GM12878 (cell line): ENCODE data around the gene IRF8. TPM values are rescaled to one million over a fixed set of nuclear protein-coding genes. Genes with fewer than 3 reads are reported as not detected.

Experiments
- ATAC-seq: fragments of 200-7000 bp; cut with Tn5 transposase; 3 replicates; pipeline ENCODE4 v1.9.1; 2020; ENCODE audit warnings: mild to moderate bottlenecking, moderate library complexity
- BruUV-seq: library from RNA; stranded (reverse); fragments of 400-500 nt; replicated peaks from 2 replicates; lab custom pipeline; 2021; lab: Mats Ljungman, UMichigan
- CTCF ChIA-PET: fragments of 300-600 bp; sonication (Branson Sonifier 250); formaldehyde crosslinking; extraction: SDS; loops from one replicate; lab custom pipeline; 2021; ENCODE audit warnings: inconsistent platforms; lab: Yijun Ruan, JAX
- POLR2A ChIA-PET: fragments of 350-600 bp; formaldehyde crosslinking; extraction: SDS; loops from one replicate; lab custom pipeline; 2021; ENCODE audit warnings: inconsistent platforms; lab: Charles Lee
- RAD21 ChIA-PET: fragments of 300-600 bp; sonication (Branson Sonifier 250); formaldehyde crosslinking; loops from one replicate; lab custom pipeline; 2023; ENCODE audit warnings: antibody characterized with exemption; ENCODE audit not compliant: unreplicated experiment; lab: Charles Lee
- SMC1A ChIA-PET: fragments of 300-600 bp; sonication (Branson Sonifier 250); formaldehyde crosslinking; loops from one replicate; lab custom pipeline; 2023; ENCODE audit not compliant: unreplicated experiment, uncharacterized antibody; lab: Charles Lee
- DNase-seq: peaks from one replicate; pipeline ENCODE4 v3.0.0-alpha.2; 2011; ENCODE audit warnings: low read depth, low spot score
- FAIRE-seq: peaks from 3 replicates; lab custom pipeline; 2011; peaks lifted over from hg19 to GRCh38; lab: Jason Lieb, UNC
- H2AFZ ChIP-seq: 2 replicates; pipeline ENCODE4 v1.6.0; 2011; ENCODE audit warnings: low read depth, low read length, control low read depth; ENCODE audit not compliant: control insufficient read depth
- H3K27ac ChIP-seq: 2 replicates; pipeline ENCODE4 v1.5.1; 2011; ENCODE audit warnings: control low read depth; ENCODE audit not compliant: control insufficient read depth, insufficient read depth
- H3K27me3 ChIP-seq, 2 experiments: replicated peaks in 1 of 2; 2 replicates each; pipeline versions ENCODE4 v1.6.0 to v1.6.1; 2011; ENCODE audit warnings: low read length in 1 of 2; ENCODE audit not compliant: control insufficient read depth in 2 of 2, insufficient read depth in 2 of 2
- H3K36me3 ChIP-seq, 2 experiments: 2 replicates each; pipeline ENCODE4 v1.5.1; 2011; ENCODE audit warnings: low read length in 1 of 2; ENCODE audit not compliant: control insufficient read depth in 2 of 2, insufficient read depth in 2 of 2
- H3K4me1 ChIP-seq: 2 replicates; pipeline ENCODE4 v1.6.1; 2011; ENCODE audit warnings: mild to moderate bottlenecking, low read length, moderate library complexity, mixed read lengths; ENCODE audit not compliant: control insufficient read depth, insufficient read depth
- H3K4me2 ChIP-seq: 2 replicates; pipeline ENCODE4 v1.6.0; 2011; ENCODE audit warnings: control low read depth; ENCODE audit not compliant: control insufficient read depth, insufficient read depth
- H3K4me3 ChIP-seq: fragments of 200-600 bp; sonication (generic); 2 replicates; pipeline ENCODE4 v1.5.1; 2016
- H3K79me2 ChIP-seq: 2 replicates; pipeline ENCODE4 v1.6.0; 2011; ENCODE audit warnings: low read length; ENCODE audit not compliant: control insufficient read depth, insufficient read depth
- H3K9ac ChIP-seq: 2 replicates; pipeline ENCODE4 v1.8.0; 2011; ENCODE audit warnings: low read length, control low read depth, mixed read lengths; ENCODE audit not compliant: control insufficient read depth, insufficient read depth
- H3K9me3 ChIP-seq: replicated peaks from 3 replicates; pipeline ENCODE4 v1.5.1; 2011; ENCODE audit warnings: mild to moderate bottlenecking, low read length; ENCODE audit not compliant: control insufficient read depth, insufficient read depth
- H4K20me1 ChIP-seq: 2 replicates; pipeline ENCODE4 v1.6.0; 2011; ENCODE audit not compliant: control insufficient read depth, insufficient read depth
- WGBS: methylation state at CpG from one replicate; pipeline ENCODE4 v1.1.6; 2016; ENCODE audit warnings: low lambda C conversion rate; ENCODE audit not compliant: insufficient replicate concordance, insufficient coverage; ENCODE audit errors: missing lambda C conversion rate; 5-methylcytosine and 5-hydroxymethylcytosine counted together
- in situ Hi-C: fragments of 300-500 bp; cut with MboI; formaldehyde crosslinking; loops from 9 replicates; pipeline ENCODE4 v1.14.3; 2018; ENCODE audit warnings: mixed read lengths
- intact Hi-C: fragments of 100-400 bp; cut with micrococcal nuclease; formaldehyde crosslinking; loops from one replicate; pipeline ENCODE4 v1.14.2; 2022; ENCODE audit not compliant: unreplicated experiment
- polyA plus RNA-seq, 11 experiments: library from polyadenylated mRNA; depleted of rRNA in 4 of 11; unstranded in 6 of 11; stranded (reverse) in 5 of 11; fragments of >200 nt; fragmentation: Nextera tagmentation in 4 of 11; fragmentation: Illumina TruSeq in 1 of 11; extraction: Ambion mirVana in 4 of 11; extraction: Trizol in 1 of 11; gene quantifications; 1 replicate in 1 of 11; 2 replicates in 10 of 11; pipeline versions ENCODE4 v1.2.1 to v1.2.3, GENCODE V29; 2011 to 2016; ENCODE audit warnings: inconsistent platforms in 2 of 11, missing spikeins in 2 of 11, low read depth in 1 of 11
- total RNA-seq, 4 experiments: library from RNA; depleted of rRNA in 3 of 4; stranded (reverse); fragments of >200 nt in 3 of 4; fragmentation: Illumina TruSeq in 1 of 4; extraction: Trizol in 1 of 4; gene quantifications; 2 replicates each; pipeline versions ENCODE4 v1.2.1 to v1.2.3, GENCODE V29; 2013 to 2021
- TF ChIP-seq, protein P1 (sequence below): fragments of 450-650 bp; formaldehyde crosslinking; IDR thresholded peaks from 2 replicates; pipeline ENCODE4 v1.5.0; 2022; ENCODE audit warnings: mild to moderate bottlenecking, missing genetic modification characterization
- TF ChIP-seq, protein P2 (sequence below): IDR thresholded peaks from 2 replicates; pipeline ENCODE4 v1.6.1; 2012; ENCODE audit warnings: mild to moderate bottlenecking, low read depth, low read length

IRF8 gene
- total and polyA plus RNA-seq, 10 of the 15 experiments (the other 5 are each of a cell fraction or from before 2014, with no cell fraction given) = 17.1 to 237 (median 172) TPM

DNA sequence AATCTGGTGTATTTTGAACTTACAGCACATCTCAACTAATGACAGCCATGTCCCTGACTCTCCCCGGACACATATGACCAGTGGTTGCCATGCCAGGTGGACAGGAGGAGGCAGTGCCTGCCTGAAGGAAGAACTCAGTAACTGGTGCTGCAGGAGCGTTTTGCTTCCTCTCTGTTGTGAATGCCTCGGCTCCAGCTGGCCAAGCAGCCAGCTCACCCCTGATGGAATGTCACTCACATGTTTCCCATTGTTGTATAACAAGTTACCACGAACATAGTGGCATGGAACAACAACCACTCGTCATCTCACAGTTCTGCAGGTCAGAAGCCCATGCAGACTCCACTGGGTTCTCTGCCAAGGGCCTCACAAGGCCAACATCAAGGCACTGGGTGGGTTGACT lies 20.1 kb upstream of the IRF8 start (continued):
- TF ChIP-seq, protein P1, sequence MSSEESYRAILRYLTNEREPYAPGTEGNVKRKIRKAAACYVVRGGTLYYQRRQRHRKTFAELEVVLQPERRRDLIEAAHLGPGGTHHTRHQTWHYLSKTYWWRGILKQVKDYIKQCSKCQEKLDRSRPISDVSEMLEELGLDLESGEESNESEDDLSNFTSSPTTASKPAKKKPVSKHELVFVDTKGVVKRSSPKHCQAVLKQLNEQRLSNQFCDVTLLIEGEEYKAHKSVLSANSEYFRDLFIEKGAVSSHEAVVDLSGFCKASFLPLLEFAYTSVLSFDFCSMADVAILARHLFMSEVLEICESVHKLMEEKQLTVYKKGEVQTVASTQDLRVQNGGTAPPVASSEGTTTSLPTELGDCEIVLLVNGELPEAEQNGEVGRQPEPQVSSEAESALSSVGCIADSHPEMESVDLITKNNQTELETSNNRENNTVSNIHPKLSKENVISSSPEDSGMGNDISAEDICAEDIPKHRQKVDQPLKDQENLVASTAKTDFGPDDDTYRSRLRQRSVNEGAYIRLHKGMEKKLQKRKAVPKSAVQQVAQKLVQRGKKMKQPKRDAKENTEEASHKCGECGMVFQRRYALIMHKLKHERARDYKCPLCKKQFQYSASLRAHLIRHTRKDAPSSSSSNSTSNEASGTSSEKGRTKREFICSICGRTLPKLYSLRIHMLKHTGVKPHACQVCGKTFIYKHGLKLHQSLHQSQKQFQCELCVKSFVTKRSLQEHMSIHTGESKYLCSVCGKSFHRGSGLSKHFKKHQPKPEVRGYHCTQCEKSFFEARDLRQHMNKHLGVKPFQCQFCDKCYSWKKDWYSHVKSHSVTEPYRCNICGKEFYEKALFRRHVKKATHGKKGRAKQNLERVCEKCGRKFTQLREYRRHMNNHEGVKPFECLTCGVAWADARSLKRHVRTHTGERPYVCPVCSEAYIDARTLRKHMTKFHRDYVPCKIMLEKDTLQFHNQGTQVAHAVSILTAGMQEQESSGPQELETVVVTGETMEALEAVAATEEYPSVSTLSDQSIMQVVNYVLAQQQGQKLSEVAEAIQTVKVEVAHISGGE (CRISPR knock-in tag) = no peak

DNA sequence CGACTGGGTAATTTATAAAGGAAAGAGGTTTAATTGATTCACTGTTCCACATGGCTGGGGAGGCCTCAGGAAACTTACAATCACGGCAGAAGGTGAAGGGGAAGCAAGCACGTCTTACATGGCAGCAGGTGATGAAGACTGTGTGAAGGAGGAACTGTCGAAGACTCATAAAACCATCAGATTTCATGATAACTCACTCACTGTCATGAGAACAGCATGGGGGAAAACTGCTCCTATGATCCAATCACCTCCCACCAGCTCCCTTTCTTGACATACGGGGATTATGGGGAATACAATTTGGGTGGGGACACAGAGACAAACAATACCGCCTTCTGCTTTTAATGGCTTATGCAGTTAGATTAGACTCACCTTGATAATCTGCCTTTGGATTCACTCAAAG lies 19.4 kb upstream of the IRF8 start:
- intact Hi-C loops = no loop called here
- DNase-seq (no peak), FAIRE-seq (no peak), ATAC-seq (no peak)
- Histone ChIP-seq H3K4me1 (peaks cover 37% of the 10 kb centered on the region), H3K4me3 (no peak overlapping the region), H3K27ac (no peak overlapping the region; the same call in 1 of the 2 replicates), H3K9me3 (peaks cover 13% of the 10 kb centered on the region), H3K36me3 (no peaks in the 10 kb centered on the region), H2AFZ (no peak overlapping the region), H4K20me1 (no peaks in the 10 kb centered on the region), H3K9ac (no peak overlapping the region), H3K4me2 (0 out of 2 replicates have a peak overlapping the region, but pooled peaks have one; percentile 17), H3K79me2 (no peaks in the 10 kb centered on the region), H3K27me3 (no peaks in the 10 kb centered on the region; a peak in 1 of 4 replicates)
- CTCF ChIA-PET = interaction anchor here (1.0 to 1.3 kb wide), 2 partner anchors 10 to 28 kb away, joined by 3 read pairs; no protein-coding TSS in a partner anchor
- SMC1A ChIA-PET = interaction anchor here (1.4 to 3.3 kb wide), 2 partner anchors 9 to 58 kb away, joined by 6 to 9 read pairs; no protein-coding TSS in a partner anchor
- TF ChIP-seq, protein P2, sequence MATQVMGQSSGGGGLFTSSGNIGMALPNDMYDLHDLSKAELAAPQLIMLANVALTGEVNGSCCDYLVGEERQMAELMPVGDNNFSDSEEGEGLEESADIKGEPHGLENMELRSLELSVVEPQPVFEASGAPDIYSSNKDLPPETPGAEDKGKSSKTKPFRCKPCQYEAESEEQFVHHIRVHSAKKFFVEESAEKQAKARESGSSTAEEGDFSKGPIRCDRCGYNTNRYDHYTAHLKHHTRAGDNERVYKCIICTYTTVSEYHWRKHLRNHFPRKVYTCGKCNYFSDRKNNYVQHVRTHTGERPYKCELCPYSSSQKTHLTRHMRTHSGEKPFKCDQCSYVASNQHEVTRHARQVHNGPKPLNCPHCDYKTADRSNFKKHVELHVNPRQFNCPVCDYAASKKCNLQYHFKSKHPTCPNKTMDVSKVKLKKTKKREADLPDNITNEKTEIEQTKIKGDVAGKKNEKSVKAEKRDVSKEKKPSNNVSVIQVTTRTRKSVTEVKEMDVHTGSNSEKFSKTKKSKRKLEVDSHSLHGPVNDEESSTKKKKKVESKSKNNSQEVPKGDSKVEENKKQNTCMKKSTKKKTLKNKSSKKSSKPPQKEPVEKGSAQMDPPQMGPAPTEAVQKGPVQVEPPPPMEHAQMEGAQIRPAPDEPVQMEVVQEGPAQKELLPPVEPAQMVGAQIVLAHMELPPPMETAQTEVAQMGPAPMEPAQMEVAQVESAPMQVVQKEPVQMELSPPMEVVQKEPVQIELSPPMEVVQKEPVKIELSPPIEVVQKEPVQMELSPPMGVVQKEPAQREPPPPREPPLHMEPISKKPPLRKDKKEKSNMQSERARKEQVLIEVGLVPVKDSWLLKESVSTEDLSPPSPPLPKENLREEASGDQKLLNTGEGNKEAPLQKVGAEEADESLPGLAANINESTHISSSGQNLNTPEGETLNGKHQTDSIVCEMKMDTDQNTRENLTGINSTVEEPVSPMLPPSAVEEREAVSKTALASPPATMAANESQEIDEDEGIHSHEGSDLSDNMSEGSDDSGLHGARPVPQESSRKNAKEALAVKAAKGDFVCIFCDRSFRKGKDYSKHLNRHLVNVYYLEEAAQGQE = no peak
- POLR2A ChIA-PET = interaction anchor here (0.6 kb wide), 1 partner anchor 251 kb away, joined by 3 read pairs; no protein-coding TSS in a partner anchor
- WGBS = 40% methylated on average over 6 of the region's 6 CpGs
- in situ Hi-C loops = no loop called here
- no TSS peak for BruUV-seq
- RAD21 ChIA-PET = interaction anchor here (1.1 kb wide), 1 partner anchor 58 kb away, joined by 5 read pairs; no protein-coding TSS in a partner anchor
